Ovary (tissue), 10 donors: Measurements from ENCODE around the gene WIPI1. TPM values are rescaled to one million over a fixed set of nuclear protein-coding genes. Genes with fewer than 3 reads are reported as not detected.

ENCODE experiments used
- DNase-seq, 5 donors: peaks; one replicate each; pipeline ENCODE4 v3.0.0-alpha.2; 2019 to 2020
- H3K27ac ChIP-seq, 2 donors: fragments of 200-600 bp; one replicate each; pipeline versions ENCODE4 v1.5.1 to v1.8.0; 2019 to 2022
- H3K27me3 ChIP-seq: fragments of 200-600 bp; one replicate; pipeline ENCODE4 v1.8.0; 2022
- H3K36me3 ChIP-seq: fragments of 200-600 bp; sonication (generic); one replicate; pipeline ENCODE4 v1.5.1; 2019
- H3K4me1 ChIP-seq: one replicate; pipeline ENCODE4 v1.8.1; 2013; ENCODE audit warnings: mild to moderate bottlenecking, moderate library complexity; ENCODE audit not compliant: insufficient read depth
- H3K4me3 ChIP-seq: fragments of 200-600 bp; sonication (generic); one replicate; pipeline ENCODE4 v1.5.1; 2017
- H3K9me3 ChIP-seq, 2 donors: fragments of 200-600 bp in 1 of 2; sonication (generic) in 1 of 2; one replicate each; pipeline versions ENCODE4 v1.5.1 to v1.8.1; 2013 to 2019; ENCODE audit warnings: mild to moderate bottlenecking in 1 of 2, moderate library complexity in 1 of 2
- EP300 ChIP-seq: sonication (generic); formaldehyde crosslinking; IDR thresholded peaks from one replicate; pipeline ENCODE4 v1.6.1; 2017; ENCODE audit warnings: antibody characterized with exemption
- POLR2A ChIP-seq: fragments of 450-650 bp; IDR thresholded peaks from one replicate; pipeline ENCODE4 v1.6.1; 2017; ENCODE audit warnings: antibody characterized with exemption, mild to moderate bottlenecking, moderate library complexity
- WGBS, 3 donors: extraction: QIAGEN DNeasy Blood & Tissue Kit in 1 of 3; methylation state at CpG; one replicate each; pipeline versions ENCODE4 v1.1.5 to v1.1.7; 2013 to 2017; 5-methylcytosine and 5-hydroxymethylcytosine counted together
- intact Hi-C, 4 donors: fragments of 100-400 bp; cut with DNase I; formaldehyde crosslinking; loops; one replicate each; pipeline versions ENCODE4 v1.11.0 to v1.15.1; 2022 to 2023
- long read RNA-seq, 3 donors: library from polyadenylated mRNA in 2 of 3; unstranded in 2 of 3; transcript quantifications; one replicate each; pipeline ENCODE4 v2.0.0 and lab custom pipeline, GENCODE V29; 2021 to 2026
- polyA plus RNA-seq, 2 donors: library from polyadenylated mRNA; stranded (reverse); fragments of 200-250 nt in 1 of 2; fragments of 350-450 nt in 1 of 2; fragmentation: Illumina TruSeq in 1 of 2; extraction: RNeasy Lipid Tissue Mini Kit (QIAGEN cat#74804) in 1 of 2; gene quantifications; one replicate each; pipeline ENCODE4 v1.2.3, GENCODE V29; 2013 to 2014
- total RNA-seq, 7 donors: library from RNA; depleted of rRNA in 2 of 7; stranded (reverse); fragments of >200 nt in 2 of 7; fragmentation: NEBNext Ultra II Directional in 3 of 7; extraction: Animal tissue kit (Norgen Biotek cat#: 25700) in 3 of 7; gene quantifications; one replicate each; pipeline versions ENCODE4 v1.1.0 to v1.2.4, GENCODE V29; 2016 to 2023
- TF ChIP-seq, protein P1 (sequence below), 3 donors: fragments of 450-650 bp in 2 of 3; fragments of 200-600 bp in 1 of 3; IDR thresholded peaks; one replicate each; pipeline versions ENCODE4 v1.5.1 to v1.8.0; 2016 to 2022; ENCODE audit warnings: antibody characterized with exemption in 3 of 3, mild to moderate bottlenecking in 1 of 3
- donor health status: DM: no; HTN: no; CAD: no; lungs with moderate emphysema.
- donor health status: DM: no; HTN: no; CAD: no.
- donor health status: Bipolar disorder and iron deficiency.
- donor health status: DM: yes; HTN: yes; CAD: no.
- donor health status: DM: no; HTN: no; CAD: no.
- donor health status: DM: yes; HTN: yes; CAD: no.

Gene WIPI1, protein sequence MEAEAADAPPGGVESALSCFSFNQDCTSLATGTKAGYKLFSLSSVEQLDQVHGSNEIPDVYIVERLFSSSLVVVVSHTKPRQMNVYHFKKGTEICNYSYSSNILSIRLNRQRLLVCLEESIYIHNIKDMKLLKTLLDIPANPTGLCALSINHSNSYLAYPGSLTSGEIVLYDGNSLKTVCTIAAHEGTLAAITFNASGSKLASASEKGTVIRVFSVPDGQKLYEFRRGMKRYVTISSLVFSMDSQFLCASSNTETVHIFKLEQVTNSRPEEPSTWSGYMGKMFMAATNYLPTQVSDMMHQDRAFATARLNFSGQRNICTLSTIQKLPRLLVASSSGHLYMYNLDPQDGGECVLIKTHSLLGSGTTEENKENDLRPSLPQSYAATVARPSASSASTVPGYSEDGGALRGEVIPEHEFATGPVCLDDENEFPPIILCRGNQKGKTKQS
- total RNA-seq: 10 to 100 TPM; 15.9 to 36.9 (median 21.3) TPM
- 10 to 100 TPM; 18.9 to 53.3 TPM for polyA plus RNA-seq
- long read RNA-seq, donor 1, transcript WIPI1-201 (13 exons, 1,832 nt): major isoform, 67 of 129 reads
- long read RNA-seq, donor 1, partial matches to known transcripts: 25 of 129 reads
- long read RNA-seq, donor 1, other reads (novel, unspliced or antisense): 32 of 129 reads
- long read RNA-seq, donor 2, partial matches to known transcripts: 0 of 5 reads
- long read RNA-seq, donor 2, other reads (novel, unspliced or antisense): 0 of 5 reads
- long read RNA-seq, donor 3, transcript WIPI1-201 (13 exons, 1,832 nt): major isoform, 28 of 40 reads
- long read RNA-seq, donor 3, partial matches to known transcripts: 3 of 40 reads
- long read RNA-seq, donor 3, other reads (novel, unspliced or antisense): 7 of 40 reads

DNA sequence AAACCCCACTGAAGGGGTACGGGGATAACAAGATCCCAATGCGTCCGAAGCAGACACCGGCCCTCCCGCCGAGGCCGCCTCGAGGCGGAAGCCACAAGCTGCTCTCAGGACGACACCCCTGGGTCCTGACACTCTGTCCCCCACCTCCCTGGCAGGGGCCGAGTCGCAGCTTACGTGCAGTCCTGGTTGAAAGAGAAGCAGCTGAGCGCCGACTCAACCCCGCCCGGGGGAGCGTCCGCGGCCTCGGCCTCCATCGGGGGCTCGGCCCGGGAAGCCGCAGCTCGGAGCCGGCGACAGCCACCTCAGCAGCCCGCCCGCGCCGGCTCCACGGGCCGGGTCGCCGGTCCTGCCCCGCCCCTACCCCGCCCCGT, at the start of gene WIPI1:
TSS of gene WIPI1 (minus strand) at position 329 of the 371 bp plus-strand sequence. CDS start at position 254, 75 bp downstream.
- Histone ChIP-seq H3K27ac (peak within 1 kb of the TSS; percentile 69 to 70), H3K27me3 (no peaks in the 10 kb centered on the region), H3K36me3 (no peaks in the 10 kb centered on the region), H3K4me1 (peaks cover 4% of the 10 kb centered on the region), H3K4me3 (peak within 1 kb of the TSS; percentile 78), H3K9me3 (no peaks in the 10 kb centered on the region)
- 0 to 3% (median 2%) methylated on average over 13 to 38 of the region's 39 CpGs for WGBS, 3 donors
- peak; percentile 61 to 78 (median 76) for DNase-seq
- TF ChIP-seq EP300 (no peak), POLR2A (peak; percentile 38)
- TF ChIP-seq, protein P1, sequence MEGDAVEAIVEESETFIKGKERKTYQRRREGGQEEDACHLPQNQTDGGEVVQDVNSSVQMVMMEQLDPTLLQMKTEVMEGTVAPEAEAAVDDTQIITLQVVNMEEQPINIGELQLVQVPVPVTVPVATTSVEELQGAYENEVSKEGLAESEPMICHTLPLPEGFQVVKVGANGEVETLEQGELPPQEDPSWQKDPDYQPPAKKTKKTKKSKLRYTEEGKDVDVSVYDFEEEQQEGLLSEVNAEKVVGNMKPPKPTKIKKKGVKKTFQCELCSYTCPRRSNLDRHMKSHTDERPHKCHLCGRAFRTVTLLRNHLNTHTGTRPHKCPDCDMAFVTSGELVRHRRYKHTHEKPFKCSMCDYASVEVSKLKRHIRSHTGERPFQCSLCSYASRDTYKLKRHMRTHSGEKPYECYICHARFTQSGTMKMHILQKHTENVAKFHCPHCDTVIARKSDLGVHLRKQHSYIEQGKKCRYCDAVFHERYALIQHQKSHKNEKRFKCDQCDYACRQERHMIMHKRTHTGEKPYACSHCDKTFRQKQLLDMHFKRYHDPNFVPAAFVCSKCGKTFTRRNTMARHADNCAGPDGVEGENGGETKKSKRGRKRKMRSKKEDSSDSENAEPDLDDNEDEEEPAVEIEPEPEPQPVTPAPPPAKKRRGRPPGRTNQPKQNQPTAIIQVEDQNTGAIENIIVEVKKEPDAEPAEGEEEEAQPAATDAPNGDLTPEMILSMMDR (IDR thresholded peaks at IDR 0.05): no peak
- intact Hi-C loops: loop anchor here in 1 of 4 donors (5.0 kb wide), 1 partner anchor 55 kb away; the partner anchor contains the start of gene PRKAR1A

DNA sequence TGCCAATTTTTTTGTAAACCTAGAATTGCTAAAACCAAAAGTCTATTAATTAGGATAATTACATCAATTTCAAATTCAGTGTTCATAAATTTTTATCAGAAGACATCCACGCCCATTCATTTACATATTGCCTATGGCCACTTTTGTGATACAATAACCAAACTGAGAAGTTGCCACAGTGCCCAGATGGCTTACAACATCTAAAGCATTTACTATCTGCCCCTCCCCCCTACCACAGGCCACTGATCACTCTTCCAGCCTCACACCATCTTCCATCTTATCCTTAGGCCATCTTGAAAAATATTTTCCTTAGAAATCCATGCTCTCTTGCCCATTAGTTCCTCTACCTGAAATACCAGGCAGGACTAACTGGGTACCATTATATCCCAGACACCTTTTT, 48.7 kb upstream of the WIPI1 start:
- peaks cover 1% of the 10 kb centered on the region for H3K4me1 ChIP-seq
- WGBS, 3 donors: 91 to 100% (median 98%) methylated on average over 1 of the region's 1 CpG
- TF ChIP-seq, protein P1 (IDR thresholded peaks at IDR 0.05): no peak
- TF ChIP-seq EP300: no peak
- no peak for TF ChIP-seq POLR2A
- no peaks in the 10 kb centered on the region for H3K36me3 ChIP-seq
- H3K4me3 ChIP-seq: no peak overlapping the region
- no peaks in the 10 kb centered on the region for H3K27me3 ChIP-seq
- no peak overlapping the region for H3K27ac ChIP-seq
- DNase-seq: no peak
- intact Hi-C loops: no loop called here
- no peaks in the 10 kb centered on the region for H3K9me3 ChIP-seq

DNA sequence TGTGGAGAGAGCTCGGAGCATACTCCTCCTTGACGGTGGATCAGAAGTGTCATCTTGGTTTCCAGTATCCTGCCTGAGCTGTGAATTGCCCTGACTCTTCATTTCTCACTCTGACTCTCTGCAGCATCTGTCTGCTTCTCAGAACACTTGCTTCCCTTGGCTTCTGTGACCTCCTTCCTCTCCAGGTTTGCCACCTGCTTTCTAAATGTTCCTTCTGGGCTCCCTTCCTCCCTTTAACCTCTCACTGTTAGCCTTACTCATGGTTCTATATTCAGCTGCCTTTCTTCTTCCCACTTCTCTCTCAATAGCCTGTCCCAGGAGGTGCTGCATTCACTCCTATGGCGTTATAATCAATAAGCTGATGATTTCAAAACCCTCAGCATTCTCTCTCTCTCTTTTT, 43.8 kb upstream of the WIPI1 start:
- Histone ChIP-seq H3K9me3 (no peaks in the 10 kb centered on the region), H3K27me3 (no peaks in the 10 kb centered on the region), H3K27ac (no peak overlapping the region), H3K4me3 (no peak overlapping the region), H3K36me3 (no peaks in the 10 kb centered on the region), H3K4me1 (peaks cover 5% of the 10 kb centered on the region)
- TF ChIP-seq POLR2A: no peak
- TF ChIP-seq, protein P1 (IDR thresholded peaks at IDR 0.05): no peak
- no peak for TF ChIP-seq EP300
- DNase-seq: no peak
- intact Hi-C loops: no loop called here
- 58 to 80% (median 77%) methylated on average over 3 of the region's 3 CpGs for WGBS, 3 donors

DNA sequence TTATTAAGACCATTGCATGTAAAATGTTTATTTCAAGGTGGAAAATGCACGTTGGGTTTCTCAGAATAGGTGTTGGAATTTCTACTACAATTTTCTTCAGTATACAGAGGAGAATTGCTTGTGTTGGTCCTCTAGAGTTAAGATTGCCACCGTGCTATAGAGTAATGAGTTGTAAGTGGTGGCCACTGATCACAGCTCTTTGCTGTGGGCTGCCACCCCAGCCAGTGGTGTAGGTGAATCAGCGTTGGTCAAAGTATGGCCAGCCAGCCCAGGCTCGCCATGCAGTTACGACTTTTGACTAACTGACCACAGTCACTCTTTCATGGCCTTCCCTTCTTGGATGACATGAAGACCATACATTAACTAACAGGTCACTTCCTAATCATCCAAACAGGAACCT, 42.3 kb upstream of the WIPI1 start:
- no peaks in the 10 kb centered on the region for H3K9me3 ChIP-seq
- TF ChIP-seq POLR2A: no peak
- TF ChIP-seq EP300: no peak
- TF ChIP-seq, protein P1 (IDR thresholded peaks at IDR 0.05): no peak
- H3K36me3 ChIP-seq: no peaks in the 10 kb centered on the region
- WGBS, 3 donors: 90 to 92% (median 91%) methylated on average over 5 of the region's 5 CpGs
- intact Hi-C loops: no loop called here
- H3K4me1 ChIP-seq: peaks cover 5% of the 10 kb centered on the region
- H3K4me3 ChIP-seq: no peak overlapping the region
- no peak for DNase-seq
- no peaks in the 10 kb centered on the region for H3K27me3 ChIP-seq
- H3K27ac ChIP-seq: peak overlapping the region in 1 of 2 donors; percentile 69
